SK-N-SH (cell line): Measurements from ENCODE around the gene FTSJ1. TPM values are rescaled to one million over a fixed set of nuclear protein-coding genes. Genes with fewer than 3 reads are reported as not detected.

ENCODE experiments used
- CTCF ChIA-PET: fragments of 300-600, 350-600 bp; formaldehyde crosslinking; extraction: SDS; loops from one replicate; lab custom pipeline; 2021; lab: Yijun Ruan, JAX
- POLR2A ChIA-PET: fragments of 350-600 bp; sonication (Branson Sonifier 250); formaldehyde crosslinking; extraction: SDS; loops from one replicate; lab custom pipeline; 2020; ENCODE audit warnings: antibody characterized with exemption, inconsistent platforms; lab: Yijun Ruan, JAX
- DNase-seq: peaks from one replicate; pipeline ENCODE4 v3.0.0; 2012
- H2AFZ ChIP-seq: fragments of 200-600 bp; sonication (generic); 2 replicates; pipeline ENCODE4 v1.8.1; 2016; ENCODE audit warnings: antibody characterized with exemption, mild to moderate bottlenecking, low read depth
- H3F3A ChIP-seq: fragments of 200-600 bp; sonication (generic); replicated peaks from 2 replicates; pipeline ENCODE3; 2016; ENCODE audit warnings: antibody characterized with exemption, mild to moderate bottlenecking; ENCODE audit not compliant: insufficient read depth
- H3K27ac ChIP-seq, 2 experiments: fragments of 200-500 bp in 1 of 2; fragments of 200-600 bp in 1 of 2; sonication (Bioruptor generic) in 1 of 2; sonication (generic), shearing (Covaris generic) in 1 of 2; 2 replicates each; pipeline versions ENCODE4 v1.5.1 to v1.6.1; 2014 to 2016; ENCODE audit warnings: low read depth in 2 of 2, inconsistent platforms in 1 of 2, low read length in 1 of 2, mild to moderate bottlenecking in 1 of 2, mixed read lengths in 1 of 2
- H3K27me3 ChIP-seq: fragments of 200-600 bp; sonication (generic), shearing (Covaris generic); 2 replicates; pipeline ENCODE4 v1.6.1; 2016; ENCODE audit warnings: mixed run types; ENCODE audit not compliant: insufficient read depth
- H3K36me3 ChIP-seq, 2 experiments: fragments of 200-500 bp in 1 of 2; fragments of 200-600 bp in 1 of 2; sonication (Bioruptor generic) in 1 of 2; sonication (generic) in 1 of 2; replicated peaks in 1 of 2; 2 replicates each; pipeline versions ENCODE3 to v1.5.1; 2014 to 2016; ENCODE audit warnings: low read length in 1 of 2, mild to moderate bottlenecking in 1 of 2; ENCODE audit not compliant: insufficient read depth in 2 of 2, control insufficient read depth in 1 of 2
- H3K4me1 ChIP-seq, 2 experiments: fragments of 200-500 bp in 1 of 2; fragments of 200-600 bp in 1 of 2; sonication (Bioruptor generic) in 1 of 2; sonication (generic), shearing (Covaris generic) in 1 of 2; 2 replicates each; pipeline versions ENCODE4 v1.5.1 to v1.6.1; 2014 to 2016; ENCODE audit warnings: low read depth in 1 of 2, low read length in 1 of 2, mixed run types in 1 of 2; ENCODE audit not compliant: insufficient read depth in 2 of 2, control insufficient read depth in 1 of 2
- H3K4me2 ChIP-seq: fragments of 200-600 bp; sonication (generic), shearing (Covaris generic); 2 replicates; pipeline ENCODE4 v1.6.1; 2017; ENCODE audit warnings: mixed run types
- H3K4me3 ChIP-seq, 2 experiments: fragments of 200-500 bp in 1 of 2; fragments of 200-600 bp in 1 of 2; sonication (Bioruptor generic) in 1 of 2; sonication (generic), shearing (Covaris generic) in 1 of 2; 2 replicates each; pipeline versions ENCODE4 v1.5.1 to v1.8.1; 2014 to 2016; ENCODE audit warnings: low read depth in 2 of 2, inconsistent platforms in 1 of 2, low read length in 1 of 2, mild to moderate bottlenecking in 1 of 2, mixed read lengths in 1 of 2, moderate library complexity in 1 of 2
- H3K79me2 ChIP-seq: fragments of 200-600 bp; sonication (generic); 2 replicates; pipeline ENCODE4 v1.8.1; 2017; ENCODE audit warnings: mild to moderate bottlenecking; ENCODE audit not compliant: insufficient read depth
- H3K9ac ChIP-seq: fragments of 200-600 bp; sonication (generic); 2 replicates; pipeline ENCODE4 v1.6.1; 2017; ENCODE audit warnings: mixed run types
- H3K9me2 ChIP-seq: fragments of 200-600 bp; sonication (generic); 2 replicates; pipeline ENCODE4 v1.6.1; 2017; ENCODE audit warnings: mixed run types
- H3K9me3 ChIP-seq: fragments of 200-600 bp; sonication (generic); 2 replicates; pipeline ENCODE4 v1.6.1; 2017; ENCODE audit warnings: mixed run types, mild to moderate bottlenecking, moderate library complexity
- H4K20me1 ChIP-seq: fragments of 200-600 bp; sonication (generic); 2 replicates; pipeline ENCODE4 v1.6.1; 2017; ENCODE audit warnings: mild to moderate bottlenecking, mixed run types; ENCODE audit not compliant: insufficient read depth
- EZH2phosphoT487 ChIP-seq: fragments of 200-600 bp; sonication (generic); IDR thresholded peaks from 2 replicates; pipeline ENCODE4 v1.6.1; 2017; ENCODE audit warnings: low read depth, mixed run types, mild to moderate bottlenecking, antibody characterized with exemption, moderate library complexity, borderline replicate concordance
- FOSL2 ChIP-seq: IDR thresholded peaks from 2 replicates; pipeline ENCODE4 v1.4.0; 2012; ENCODE audit warnings: low read depth, mild to moderate bottlenecking, moderate library complexity, borderline replicate concordance
- FOXJ3 ChIP-seq: sonication (generic); formaldehyde crosslinking; IDR thresholded peaks from 2 replicates; pipeline ENCODE4 v1.5.1; 2020; ENCODE audit warnings: mild to moderate bottlenecking, missing genetic modification reagents
- IRF3 ChIP-seq: fragments of 150-350 bp; IDR thresholded peaks from 2 replicates; pipeline ENCODE4 v1.6.1; 2016; ENCODE audit warnings: mild to moderate bottlenecking, low read depth, low read length
- NFIC ChIP-seq: IDR thresholded peaks from 2 replicates; pipeline ENCODE4 v1.4.0; 2012; ENCODE audit warnings: borderline replicate concordance
- PBX3 ChIP-seq: IDR thresholded peaks from 2 replicates; pipeline ENCODE4; 2012
- RAD21 ChIP-seq: IDR thresholded peaks from 2 replicates; pipeline ENCODE4 v1.6.1; 2012; ENCODE audit warnings: mild to moderate bottlenecking, low read length
- RCOR1 ChIP-seq: fragments of 150-350 bp; IDR thresholded peaks from 2 replicates; pipeline ENCODE4 v1.6.1; 2017; ENCODE audit warnings: antibody characterized with exemption, low read length
- RFX5 ChIP-seq: IDR thresholded peaks from 2 replicates; pipeline ENCODE4 v1.6.1; 2012; ENCODE audit warnings: mild to moderate bottlenecking, improper control_type of control experiment, low read length
- RXRA ChIP-seq: IDR thresholded peaks from 2 replicates; pipeline ENCODE4 v1.4.0; 2012; ENCODE audit warnings: low read depth, mild to moderate bottlenecking, borderline replicate concordance
- SIN3A ChIP-seq: IDR thresholded peaks from 2 replicates; pipeline ENCODE4 v1.6.1; 2012; ENCODE audit warnings: low read depth, mild to moderate bottlenecking, low read length, moderate library complexity, borderline replicate concordance
- TAF1 ChIP-seq: IDR thresholded peaks from 2 replicates; pipeline ENCODE4 v1.6.1; 2012; ENCODE audit warnings: low read depth, mild to moderate bottlenecking, low read length, moderate library complexity, borderline replicate concordance
- TEAD4 ChIP-seq: IDR thresholded peaks from 2 replicates; pipeline ENCODE4 v1.4.0; 2012; ENCODE audit warnings: mild to moderate bottlenecking, borderline replicate concordance; ENCODE audit not compliant: insufficient read depth
- USF1 ChIP-seq: IDR thresholded peaks from 2 replicates; pipeline ENCODE4 v1.4.0; 2012; ENCODE audit warnings: low read depth, borderline replicate concordance
- WGBS: methylation state at CpG from one replicate; pipeline ENCODE4 v1.1.6; 2017; ENCODE audit warnings: low lambda C conversion rate; 5-methylcytosine and 5-hydroxymethylcytosine counted together
- polyA plus RNA-seq, 3 experiments: library from polyadenylated mRNA; depleted of rRNA; stranded (reverse); fragments of >200 nt; gene quantifications; 2 replicates each; pipeline ENCODE4 v1.2.3, GENCODE V29; 2012

The FTSJ1 gene
- polyA plus RNA-seq, 1 of the 3 experiments (the other 2 are of a cell fraction): 34.1 TPM

- H3K4me1 ChIP-seq: peaks cover 0 to 8% of the 10 kb centered on the region in 2 experiments; a peak in 1 of 4 replicates
- WGBS: 55% methylated on average over 2 of the region's 2 CpGs
- DNase-seq: no peak
- no peaks in the 10 kb centered on the region for H3K9me2 ChIP-seq
- no peaks in the 10 kb centered on the region for H4K20me1 ChIP-seq
- no peak overlapping the region for H3K27ac ChIP-seq
- H2AFZ ChIP-seq: no peak overlapping the region
- H3K4me3 ChIP-seq: no peak overlapping the region
- H3K9me3 ChIP-seq: no peaks in the 10 kb centered on the region
- H3K27me3 ChIP-seq: no peaks in the 10 kb centered on the region; the same call in 1 of the 2 replicates
- TF ChIP-seq RAD21 (no peak), SIN3A (no peak), RXRA (no peak), RFX5 (no peak), NFIC (no peak), USF1 (no peak), FOXJ3 (CRISPR knock-in tag) (no peak), PBX3 (no peak), TAF1 (no peak), IRF3 (no peak), TEAD4 (no peak), FOSL2 (no peak), EZH2phosphoT487 (no peak)
- TF ChIP-seq, all 33 proteins: peak for 0
- ChIA-PET POLR2A (no interaction called here), CTCF (no interaction called here)
- peaks cover 10% of the 10 kb centered on the region; the same call in 1 of the 2 replicates for H3K79me2 ChIP-seq
- H3K36me3 ChIP-seq: no peaks in the 10 kb centered on the region
- no peak overlapping the region for H3K4me2 ChIP-seq
- H3F3A ChIP-seq: no peaks in the 10 kb centered on the region
- no peak overlapping the region for H3K9ac ChIP-seq
Measured at GRCh38 chrX:48520455-48520854, 44.5 kb downstream of the FTSJ1 start.

- peak; percentile 37 for DNase-seq
- H3K4me2 ChIP-seq: peak overlapping the region; percentile 76
- peak overlapping the region; percentile 79; the same call in 1 of the 2 replicates for H2AFZ ChIP-seq
- H3K27ac ChIP-seq: peak overlapping the region in 1 of 2 experiments; percentile 54; a peak in 2 of 4 replicates
- no peaks in the 10 kb centered on the region for H3F3A ChIP-seq
- H3K4me3 ChIP-seq: peak overlapping the region; percentile 51 to 63; a peak in 3 of 4 replicates
- TF ChIP-seq RCOR1 (no peak), TAF1 (no peak), RFX5 (0 out of 2 replicates have a peak, but pooled peaks have one; percentile 32), EZH2phosphoT487 (no peak)
- peaks cover 0 to 5% of the 10 kb centered on the region in 2 experiments; a peak in 1 of 4 replicates for H3K4me1 ChIP-seq
- H3K27me3 ChIP-seq: no peaks in the 10 kb centered on the region; the same call in 1 of the 2 replicates
- 10% methylated on average over 2 of the region's 2 CpGs for WGBS
- CTCF ChIA-PET: no interaction called here
- H3K9ac ChIP-seq: no peak overlapping the region
- POLR2A ChIA-PET: no interaction called here
- peaks cover 10% of the 10 kb centered on the region; the same call in 1 of the 2 replicates for H3K79me2 ChIP-seq
- no peaks in the 10 kb centered on the region for H3K9me2 ChIP-seq
- H3K9me3 ChIP-seq: no peaks in the 10 kb centered on the region
- H4K20me1 ChIP-seq: no peaks in the 10 kb centered on the region
- no peaks in the 10 kb centered on the region for H3K36me3 ChIP-seq
Measured at GRCh38 chrX:48520976-48521352, 45.0 kb downstream of the FTSJ1 start.
